DMS53 treated with DMSO at 0.1 percent for 48 hours (cell line): Measurements from ENCODE around the gene ZC3H13.

ENCODE experiments used
- DNase-seq: peaks from one replicate; lab custom pipeline; 2025; ENCODE audit not compliant: unreplicated experiment; lab: John Stamatoyannopoulos, UW

The ZC3H13 gene

GRCh38 chr13:46062185-46062584, 9.6 kb upstream of the ZC3H13 start:
- no peak for DNase-seq

- DNase-seq: no peak
Measured at GRCh38 chr13:46059405-46059804, 6.9 kb upstream of the ZC3H13 start.

GRCh38 chr13:46058268-46058667, 5.7 kb upstream of the ZC3H13 start:
- DNase-seq: no peak

GRCh38 chr13:46057256-46058015, 4.9 kb upstream of the ZC3H13 start:
- DNase-seq: no peak

GRCh38 chr13:46053162-46054012, 841 bp upstream of the ZC3H13 start:
- no peak for DNase-seq

- no peak for DNase-seq
Measured at GRCh38 chr13:46051968-46052318, 603 bp downstream of the ZC3H13 start.

GRCh38 chr13:46050771-46051170, 1.8 kb downstream of the ZC3H13 start:
- DNase-seq: no peak

- no peak for DNase-seq
Measured at GRCh38 chr13:46045424-46045823, 7.1 kb downstream of the ZC3H13 start.

- no peak for DNase-seq
Measured at GRCh38 chr13:46043647-46044046, 8.9 kb downstream of the ZC3H13 start.

GRCh38 chr13:46041419-46041839, 11.1 kb downstream of the ZC3H13 start:
- no peak for DNase-seq

- DNase-seq: no peak
Measured at GRCh38 chr13:46040763-46041162, 11.8 kb downstream of the ZC3H13 start.

- DNase-seq: no peak
Measured at GRCh38 chr13:46039411-46040182, 12.9 kb downstream of the ZC3H13 start.

GRCh38 chr13:46038296-46038695, 14.2 kb downstream of the ZC3H13 start:
- no peak for DNase-seq

GRCh38 chr13:46035066-46035465, 17.5 kb downstream of the ZC3H13 start:
- peak; percentile 71 for DNase-seq

- DNase-seq: no peak
Measured at GRCh38 chr13:46032341-46032740, 20.2 kb downstream of the ZC3H13 start.

GRCh38 chr13:46031581-46032263, 20.8 kb downstream of the ZC3H13 start:
- DNase-seq: no peak

GRCh38 chr13:46025157-46025556, 27.4 kb downstream of the ZC3H13 start:
- no peak for DNase-seq

- DNase-seq: no peak
Measured at GRCh38 chr13:46022481-46022880, 30.1 kb downstream of the ZC3H13 start.

GRCh38 chr13:46016216-46016615, 36.3 kb downstream of the ZC3H13 start:
- DNase-seq: no peak

- DNase-seq: no peak
Measured at GRCh38 chr13:46015366-46015765, 37.2 kb downstream of the ZC3H13 start.

- DNase-seq: no peak
Measured at GRCh38 chr13:46012404-46012803, 40.1 kb downstream of the ZC3H13 start.
